ENCODE data around the gene COL9A1. TPM values are rescaled to one million over a fixed set of nuclear protein-coding genes. Genes with fewer than 3 reads are reported as not detected.

Gene COL9A1
- total RNA-seq, 4 donors from 2014 or later = 0.07 to 0.81 (median 0.27) TPM; not detected in 1

DNA sequence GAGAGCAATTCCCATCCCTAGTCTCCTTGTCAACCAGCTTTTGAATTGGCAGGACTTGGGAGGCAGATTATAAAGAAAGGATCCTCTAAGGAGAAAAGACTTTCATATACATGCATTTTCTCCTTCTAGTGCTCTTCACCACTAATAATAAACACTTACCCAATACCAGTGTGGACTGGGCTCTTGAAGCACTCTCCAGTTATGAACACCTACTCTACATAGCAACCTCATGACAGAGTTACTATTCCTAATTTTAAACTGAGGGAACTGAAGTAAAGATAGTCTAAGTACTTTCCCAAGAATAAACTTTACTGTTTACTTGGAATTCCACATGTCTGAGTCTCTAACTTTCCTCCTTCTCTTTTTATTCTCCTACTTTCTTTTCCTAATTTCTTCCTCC is 4.8 kb downstream of the COL9A1 start:
- Histone ChIP-seq H3K4me3 (no peak overlapping the region), H3K4me1 (no peaks in the 10 kb centered on the region), H3K9me3 (no peaks in the 10 kb centered on the region), H3K36me3 (no peaks in the 10 kb centered on the region), H3K27ac (no peak overlapping the region), H3K27me3 (peaks cover 10% of the 10 kb centered on the region)
- no peak for ATAC-seq
- no peak for TF ChIP-seq EP300 (IDR thresholded peaks at IDR 0.05)
- TF ChIP-seq, protein P1, sequence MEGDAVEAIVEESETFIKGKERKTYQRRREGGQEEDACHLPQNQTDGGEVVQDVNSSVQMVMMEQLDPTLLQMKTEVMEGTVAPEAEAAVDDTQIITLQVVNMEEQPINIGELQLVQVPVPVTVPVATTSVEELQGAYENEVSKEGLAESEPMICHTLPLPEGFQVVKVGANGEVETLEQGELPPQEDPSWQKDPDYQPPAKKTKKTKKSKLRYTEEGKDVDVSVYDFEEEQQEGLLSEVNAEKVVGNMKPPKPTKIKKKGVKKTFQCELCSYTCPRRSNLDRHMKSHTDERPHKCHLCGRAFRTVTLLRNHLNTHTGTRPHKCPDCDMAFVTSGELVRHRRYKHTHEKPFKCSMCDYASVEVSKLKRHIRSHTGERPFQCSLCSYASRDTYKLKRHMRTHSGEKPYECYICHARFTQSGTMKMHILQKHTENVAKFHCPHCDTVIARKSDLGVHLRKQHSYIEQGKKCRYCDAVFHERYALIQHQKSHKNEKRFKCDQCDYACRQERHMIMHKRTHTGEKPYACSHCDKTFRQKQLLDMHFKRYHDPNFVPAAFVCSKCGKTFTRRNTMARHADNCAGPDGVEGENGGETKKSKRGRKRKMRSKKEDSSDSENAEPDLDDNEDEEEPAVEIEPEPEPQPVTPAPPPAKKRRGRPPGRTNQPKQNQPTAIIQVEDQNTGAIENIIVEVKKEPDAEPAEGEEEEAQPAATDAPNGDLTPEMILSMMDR (IDR thresholded peaks at IDR 0.05) = no peak
- no peak for TF ChIP-seq POLR2AphosphoS5 (IDR thresholded peaks at IDR 0.05)
- no peak for TF ChIP-seq POLR2A (IDR thresholded peaks at IDR 0.05)

DNA sequence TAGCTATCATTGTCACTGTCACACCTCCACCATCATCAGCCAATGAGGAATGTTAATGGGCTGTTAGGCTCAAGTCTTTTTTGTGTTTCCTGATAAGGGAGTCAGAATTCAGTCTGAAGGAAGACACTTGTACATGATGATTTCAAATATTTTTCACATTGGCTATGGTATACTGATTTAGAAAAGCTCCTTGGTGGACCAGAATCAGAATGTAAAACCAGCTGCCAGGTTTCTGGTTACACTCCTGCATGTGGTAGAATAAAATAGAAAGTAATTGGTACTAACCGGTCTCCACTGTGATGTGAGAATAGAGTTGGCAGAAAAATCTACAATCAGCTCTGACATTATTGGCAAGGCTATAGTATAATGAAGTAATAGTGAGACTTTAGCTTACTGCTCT is 10.7 kb downstream of the COL9A1 start:
- TF ChIP-seq POLR2AphosphoS5 (IDR thresholded peaks at IDR 0.05) (no peak), POLR2A (IDR thresholded peaks at IDR 0.05) (no peak), EP300 (IDR thresholded peaks at IDR 0.05) (no peak)
- TF ChIP-seq, protein P1 (IDR thresholded peaks at IDR 0.05) = no peak
- H3K9me3 ChIP-seq = no peaks in the 10 kb centered on the region
- H3K36me3 ChIP-seq = no peaks in the 10 kb centered on the region
- H3K4me1 ChIP-seq = no peaks in the 10 kb centered on the region
- ATAC-seq = no peak
- no peak overlapping the region for H3K27ac ChIP-seq
- H3K27me3 ChIP-seq = peaks cover under 1% of the 10 kb centered on the region
- WGBS, 2 donors (ENCODE audit: low coverage in 1 of 2) = 0 to 35% methylated on average over 1 of the region's 1 CpG
- H3K4me3 ChIP-seq = no peak overlapping the region

DNA sequence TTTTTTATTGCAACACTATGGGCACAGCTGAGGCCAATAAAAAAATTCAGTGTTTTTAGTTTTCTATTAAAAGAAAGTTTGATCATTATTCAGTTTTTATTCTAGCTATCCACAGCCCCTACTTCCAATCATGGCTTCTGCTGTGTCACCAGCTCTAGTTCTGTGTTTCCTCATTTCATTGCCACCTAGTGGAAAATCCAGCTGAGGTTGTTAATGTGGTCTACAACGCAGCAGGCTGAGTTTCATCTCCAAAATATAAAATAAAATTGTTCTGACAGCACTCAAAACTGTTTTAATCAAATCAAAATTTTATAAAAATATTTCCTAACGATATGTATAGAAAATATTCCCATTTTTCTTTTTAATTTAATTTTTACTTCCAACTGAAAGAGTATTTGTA is 13.6 kb downstream of the COL9A1 start:
- TF ChIP-seq, protein P1 (IDR thresholded peaks at IDR 0.05) = no peak
- TF ChIP-seq POLR2AphosphoS5 (IDR thresholded peaks at IDR 0.05) (no peak), EP300 (IDR thresholded peaks at IDR 0.05) (no peak), POLR2A (IDR thresholded peaks at IDR 0.05) (no peak)
- Histone ChIP-seq H3K36me3 (no peaks in the 10 kb centered on the region), H3K9me3 (no peaks in the 10 kb centered on the region), H3K4me1 (no peaks in the 10 kb centered on the region), H3K27ac (no peak overlapping the region), H3K4me3 (no peak overlapping the region), H3K27me3 (peaks cover 10% of the 10 kb centered on the region)
- no peak for ATAC-seq
- 35 to 71% methylated on average over 2 of the region's 2 CpGs for WGBS, 2 donors (ENCODE audit: low coverage in 1 of 2)

DNA sequence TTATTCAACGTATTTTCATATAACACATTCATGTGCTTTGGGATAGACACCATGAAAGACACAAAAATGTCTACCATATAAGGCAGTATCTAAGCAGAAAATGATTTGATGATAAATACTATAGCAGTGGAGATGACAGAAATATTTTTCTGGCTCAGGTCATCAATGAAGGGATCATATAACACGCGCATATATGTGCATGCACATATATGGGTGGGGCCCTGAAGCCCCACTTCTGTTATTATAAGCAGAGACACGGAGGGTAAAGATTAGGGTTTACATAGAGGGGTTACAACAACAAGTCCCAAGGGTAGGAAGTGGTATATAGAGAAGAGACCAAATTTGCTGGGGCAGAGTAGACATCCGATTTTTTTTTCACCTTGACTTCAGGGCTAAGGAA is 16.0 kb downstream of the COL9A1 start:
- Histone ChIP-seq H3K27ac (no peak overlapping the region), H3K4me1 (peaks cover 0 to 15% (median 4%) of the 10 kb centered on the region in 3 donors), H3K4me3 (no peak overlapping the region), H3K27me3 (peaks cover 32% of the 10 kb centered on the region), H3K36me3 (no peaks in the 10 kb centered on the region), H3K9me3 (no peaks in the 10 kb centered on the region)
- ATAC-seq = no peak
- 65 to 94% methylated on average over 3 to 5 of the region's 5 CpGs for WGBS, 2 donors (ENCODE audit: low coverage in 1 of 2)
- TF ChIP-seq, protein P1 (IDR thresholded peaks at IDR 0.05) = no peak
- TF ChIP-seq EP300 (IDR thresholded peaks at IDR 0.05) (no peak), POLR2AphosphoS5 (IDR thresholded peaks at IDR 0.05) (no peak), POLR2A (IDR thresholded peaks at IDR 0.05) (no peak)

DNA sequence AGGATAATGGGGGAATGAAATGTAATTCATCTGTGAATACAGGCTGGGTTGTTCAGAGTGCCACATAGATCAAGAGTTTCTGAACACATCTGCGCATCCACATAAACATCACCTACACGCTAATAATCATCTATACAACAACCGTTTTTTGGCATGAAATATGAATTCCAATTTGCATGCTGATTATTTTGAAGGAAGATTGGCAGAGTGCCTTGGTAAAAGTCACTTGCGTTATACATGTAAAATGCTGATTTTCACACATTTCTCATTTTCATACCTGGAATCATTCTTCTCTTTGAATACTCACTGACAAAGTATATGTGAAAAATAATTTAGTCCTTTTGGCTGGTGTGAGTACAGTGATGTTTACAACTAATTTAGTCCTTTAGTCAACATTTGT is 17.7 kb downstream of the COL9A1 start:
- H3K9me3 ChIP-seq = no peaks in the 10 kb centered on the region
- H3K27ac ChIP-seq = no peak overlapping the region
- H3K4me3 ChIP-seq = no peak overlapping the region
- H3K36me3 ChIP-seq = no peaks in the 10 kb centered on the region
- H3K4me1 ChIP-seq = peaks cover 0 to 16% (median 4%) of the 10 kb centered on the region in 3 donors
- ATAC-seq = no peak
- TF ChIP-seq POLR2A (IDR thresholded peaks at IDR 0.05) (no peak), EP300 (IDR thresholded peaks at IDR 0.05) (no peak), POLR2AphosphoS5 (IDR thresholded peaks at IDR 0.05) (no peak)
- TF ChIP-seq, protein P1 (IDR thresholded peaks at IDR 0.05) = no peak
- peaks cover 49% of the 10 kb centered on the region for H3K27me3 ChIP-seq
- 86 to 89% methylated on average over 4 of the region's 4 CpGs for WGBS, 2 donors (ENCODE audit: low coverage in 1 of 2)
